GM12874 (cell line): ENCODE measurements around the gene ENTHD1.

Experiments used
- CTCF ChIP-seq: IDR thresholded peaks from 2 replicates; pipeline ENCODE4 v1.5.1; 2011; ENCODE audit warnings: low read depth, mild to moderate bottlenecking, control low read depth, low read length, moderate library complexity; ENCODE audit not compliant: insufficient read depth

ENTHD1 gene

DNA sequence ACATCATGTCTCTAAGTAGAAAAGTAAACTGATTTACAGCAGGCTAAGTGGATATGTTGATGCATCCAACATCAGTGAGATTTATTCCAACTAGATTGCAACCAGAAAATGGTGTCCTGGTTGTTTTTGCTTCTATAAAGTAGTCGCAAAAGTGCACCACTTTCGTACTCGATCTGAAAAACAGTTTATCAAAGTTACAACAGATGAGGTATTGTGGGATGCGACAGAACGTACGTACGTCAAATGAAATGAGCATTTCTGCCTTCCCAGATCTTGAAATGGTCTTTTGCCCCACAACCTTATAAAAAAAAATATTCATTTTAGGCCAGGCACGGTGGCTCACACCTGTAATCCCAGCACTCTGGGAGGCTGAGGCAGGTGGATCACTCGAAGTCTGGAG, 21.0 kb upstream of the ENTHD1 start:
- TF ChIP-seq CTCF: no peak

DNA sequence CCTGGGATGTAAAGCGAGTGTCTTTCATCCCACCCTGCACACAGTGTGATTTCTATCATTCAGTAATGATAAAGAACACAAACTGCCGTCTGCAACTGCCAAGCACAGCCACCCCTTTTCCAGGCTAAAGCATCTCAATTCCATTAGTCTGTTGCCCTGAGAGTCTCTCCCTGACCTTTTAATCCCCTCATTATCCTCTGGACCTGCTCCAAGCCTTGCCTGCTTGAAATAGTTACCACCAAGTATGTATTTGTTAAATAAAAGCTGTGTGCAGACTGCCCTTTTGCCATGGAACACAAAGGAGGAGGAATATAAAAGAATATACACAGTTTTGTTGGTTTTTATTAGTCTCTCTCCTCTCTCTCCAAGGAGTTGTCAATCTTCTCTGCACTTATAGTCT, 20.3 kb upstream of the ENTHD1 start:
- TF ChIP-seq CTCF: no peak

GRCh38 chr22:39913321-39913720, 19.8 kb upstream of the ENTHD1 start:
- no peak for TF ChIP-seq CTCF

DNA sequence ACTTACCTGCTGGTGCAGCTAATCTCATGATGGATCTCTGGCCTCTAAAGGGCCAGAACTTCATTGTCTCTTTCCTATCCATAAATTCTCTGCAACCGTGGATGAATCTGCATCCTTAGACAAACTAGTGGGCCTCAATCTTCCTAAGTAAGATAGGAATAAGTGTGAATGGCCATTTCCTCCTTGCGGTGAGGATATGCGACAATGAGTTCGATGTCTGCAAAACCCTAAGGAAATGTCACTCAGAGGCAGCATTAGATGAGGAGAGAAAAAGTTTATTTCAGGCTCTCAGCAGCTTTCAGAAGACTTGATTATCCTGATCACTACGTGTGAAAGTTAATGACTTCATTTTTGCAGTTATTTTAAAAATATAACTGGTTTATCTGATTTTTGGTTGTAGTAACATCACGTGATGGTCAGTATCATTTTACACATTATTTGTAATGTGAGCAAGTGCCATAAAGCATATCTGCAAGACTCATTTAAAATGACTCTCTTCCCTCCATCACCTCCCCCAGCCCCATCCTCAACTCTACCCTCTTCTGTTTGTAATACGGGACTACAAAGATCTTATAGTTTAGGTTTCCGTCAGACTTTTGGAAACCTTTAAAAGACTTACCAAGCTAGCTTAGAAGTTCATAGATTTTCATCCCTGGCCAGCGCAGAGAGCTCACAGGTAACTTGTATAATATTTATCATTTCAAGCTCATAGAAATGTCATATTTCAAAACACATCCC, 17.5 kb upstream of the ENTHD1 start:
- TF ChIP-seq CTCF: no peak

- TF ChIP-seq CTCF: no peak
These were observed 15.2 kb upstream of the ENTHD1 start for GRCh38 chr22:39908737-39909136.

DNA sequence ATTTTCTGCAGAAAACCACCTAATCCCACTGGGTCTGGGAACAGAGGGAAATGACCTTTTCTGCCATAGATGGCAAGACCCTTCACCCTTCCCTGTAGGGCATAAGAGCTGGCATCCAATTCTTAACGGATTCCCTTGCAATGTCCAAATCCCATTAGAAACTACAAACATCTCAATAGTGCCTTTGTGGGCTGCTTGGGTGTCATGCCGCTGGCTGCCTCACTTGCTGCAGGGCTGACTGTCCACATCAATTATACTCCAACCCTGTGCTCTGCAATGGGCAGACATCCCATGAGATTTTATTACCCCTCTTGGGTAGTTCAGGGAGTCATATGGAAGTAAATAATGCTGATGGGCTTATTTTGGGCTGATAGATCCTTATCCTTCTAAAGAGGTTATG, 14.6 kb upstream of the ENTHD1 start:
- TF ChIP-seq CTCF: no peak

DNA sequence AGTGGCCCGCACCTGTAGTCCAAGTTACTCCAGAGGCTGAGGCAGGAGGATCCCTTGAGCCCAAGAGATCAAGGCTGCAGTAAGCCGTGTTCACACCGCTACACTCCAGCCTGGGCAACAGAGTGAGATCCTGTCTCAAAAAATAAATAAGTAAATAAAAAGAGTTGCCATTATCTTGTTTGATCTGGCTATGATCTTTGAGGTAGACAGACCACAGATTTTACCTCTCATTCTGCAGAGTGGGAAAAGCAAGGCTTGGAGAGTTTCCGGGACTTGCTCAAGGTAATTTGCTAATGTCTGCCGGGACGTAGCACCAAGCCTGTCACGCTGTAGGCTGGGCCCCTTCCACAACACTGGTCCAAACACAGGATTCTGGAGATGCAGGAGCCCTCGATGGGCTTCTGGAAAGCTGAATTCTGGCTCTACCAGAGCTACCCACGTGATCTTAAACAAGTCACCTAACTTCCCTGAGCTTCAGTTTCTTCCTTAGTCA, 14.1 kb upstream of the ENTHD1 start:
- TF ChIP-seq CTCF: no peak
